Heart left ventricle (tissue), 16 donors: ENCODE data around the gene DMRTC2. TPM values are rescaled to one million over a fixed set of nuclear protein-coding genes. Genes with fewer than 3 reads are reported as not detected.

Experiments used
- ATAC-seq, 4 donors: fragments of 200-7000 bp; cut with Tn5 transposase; one replicate each; pipeline ENCODE4 v1.9.1; 2020 to 2022; ENCODE audit warnings: moderate library complexity in 4 of 4, mild to moderate bottlenecking in 3 of 4, moderate number of reproducible peaks in 1 of 4
- DNase-seq, 5 donors: peaks; one replicate each; pipeline ENCODE4 v3.0.0-alpha.2; 2020
- H3K27ac ChIP-seq, 12 donors: fragments of 200-600 bp; sonication (generic) in 4 of 12; one replicate each; pipeline versions ENCODE4 v1.5.0 to v1.8.0; 2016 to 2022; ENCODE audit warnings: mild to moderate bottlenecking in 2 of 12
- H3K27me3 ChIP-seq, 9 donors: fragments of 200-600 bp; sonication (generic) in 2 of 9; one replicate each; pipeline versions ENCODE4 v1.5.1 to v1.8.0; 2016 to 2022; ENCODE audit warnings: mild to moderate bottlenecking in 3 of 9
- H3K36me3 ChIP-seq, 9 donors: fragments of 200-600 bp; sonication (generic) in 2 of 9; one replicate each; pipeline versions ENCODE4 v1.5.0 to v1.8.0; 2018 to 2022; ENCODE audit warnings: mild to moderate bottlenecking in 2 of 9
- H3K4me1 ChIP-seq, 12 donors: fragments of 200-600 bp; sonication (generic) in 4 of 12; one replicate each; pipeline versions ENCODE4 v1.5.0 to v1.8.0; 2016 to 2022; ENCODE audit warnings: mild to moderate bottlenecking in 3 of 12
- H3K4me3 ChIP-seq, 12 donors: fragments of 200-600 bp; sonication (generic) in 4 of 12; one replicate each; pipeline versions ENCODE4 v1.5.0 to v1.8.0; 2017 to 2022; ENCODE audit warnings: mild to moderate bottlenecking in 9 of 12, moderate library complexity in 4 of 12
- H3K9me3 ChIP-seq, 12 donors: fragments of 200-600 bp; sonication (generic) in 4 of 12; one replicate each; pipeline versions ENCODE4 v1.5.0 to v1.8.0; 2016 to 2022; ENCODE audit warnings: mild to moderate bottlenecking in 1 of 12
- POLR2A ChIP-seq, 2 donors: fragments of 450-650 bp; IDR thresholded peaks; one replicate each; pipeline ENCODE4 v1.6.1; 2017; ENCODE audit warnings: antibody characterized with exemption in 2 of 2, mild to moderate bottlenecking in 2 of 2, moderate library complexity in 2 of 2
- WGBS, 4 donors: extraction: QIAGEN DNeasy Blood & Tissue Kit in 2 of 4; methylation state at CpG; one replicate each; pipeline versions ENCODE4 v1.1.5 to v1.1.7; 2013 to 2018; 5-methylcytosine and 5-hydroxymethylcytosine counted together
- intact Hi-C, 10 donors: fragments of 100-400 bp; cut with DNase I; formaldehyde crosslinking; loops; one replicate each; pipeline versions ENCODE4 v1.11.1 to v1.14.2; 2022
- polyA plus RNA-seq, 2 donors: library from polyadenylated mRNA; stranded (reverse); fragments of 200-250 nt; gene quantifications; one replicate each; pipeline ENCODE4 v1.2.3, GENCODE V29; 2013
- total RNA-seq, 9 donors: library from RNA; depleted of rRNA in 2 of 9; stranded (reverse); fragments of >200 nt in 2 of 9; fragmentation: NEBNext Ultra II Directional in 3 of 9; extraction: Animal tissue kit (Norgen Biotek cat#: 25700) in 3 of 9; gene quantifications; one replicate each; pipeline versions ENCODE4 v1.1.0 to v1.2.4, GENCODE V29; 2016 to 2023
- TF ChIP-seq, protein P1 (sequence below), 12 donors: fragments of 200-600 bp; sonication (generic) in 4 of 12; IDR thresholded peaks; one replicate each; pipeline versions ENCODE4 v1.5.0 to v1.8.0; 2018 to 2022; ENCODE audit warnings: antibody characterized with exemption in 12 of 12, mild to moderate bottlenecking in 5 of 12
- donor health status: ischemic (EF 13 %, LVEDD 7.1; RV severe dilation, severe dysfunction).
- donor health status: healthy with polysubstance abuse.
- donor health status: DM: no; HTN: yes; CAD: no.
- donor health status: DM: no; HTN: no; CAD: no.
- donor health status: ischemic (EF 25% LVEDD 6.9; RV normal size, moderate dysfunction).
- donor health status: ischemic (EF 25% LVEDD 5.7; RV mildly dilated, moderate dysfunction).
- donor health status: healthy.
- donor health status: DM: yes; HTN: yes; CAD: no.
- donor health status: ischemic (EF 35%, LVEDD 5.7; RV mildly dilated, moderate dysfunction).
- donor health status: nonischemic (EF 11% LVEDD 7.7; RV severe dilation, severe dysfunction).
- donor health status: DM: yes; HTN: yes; CAD: no.
- donor health status: PGD.
- donor health status: ischemic (EF 29% LVEDD 5.4; RV normal size, mild dysfunction).
- donor health status: nonischemic (EF 23%, LVEDD 6.1; RV moderate dilation, normal function).

The DMRTC2 gene
- total and polyA plus RNA-seq, 11 donors: not detected

DNA sequence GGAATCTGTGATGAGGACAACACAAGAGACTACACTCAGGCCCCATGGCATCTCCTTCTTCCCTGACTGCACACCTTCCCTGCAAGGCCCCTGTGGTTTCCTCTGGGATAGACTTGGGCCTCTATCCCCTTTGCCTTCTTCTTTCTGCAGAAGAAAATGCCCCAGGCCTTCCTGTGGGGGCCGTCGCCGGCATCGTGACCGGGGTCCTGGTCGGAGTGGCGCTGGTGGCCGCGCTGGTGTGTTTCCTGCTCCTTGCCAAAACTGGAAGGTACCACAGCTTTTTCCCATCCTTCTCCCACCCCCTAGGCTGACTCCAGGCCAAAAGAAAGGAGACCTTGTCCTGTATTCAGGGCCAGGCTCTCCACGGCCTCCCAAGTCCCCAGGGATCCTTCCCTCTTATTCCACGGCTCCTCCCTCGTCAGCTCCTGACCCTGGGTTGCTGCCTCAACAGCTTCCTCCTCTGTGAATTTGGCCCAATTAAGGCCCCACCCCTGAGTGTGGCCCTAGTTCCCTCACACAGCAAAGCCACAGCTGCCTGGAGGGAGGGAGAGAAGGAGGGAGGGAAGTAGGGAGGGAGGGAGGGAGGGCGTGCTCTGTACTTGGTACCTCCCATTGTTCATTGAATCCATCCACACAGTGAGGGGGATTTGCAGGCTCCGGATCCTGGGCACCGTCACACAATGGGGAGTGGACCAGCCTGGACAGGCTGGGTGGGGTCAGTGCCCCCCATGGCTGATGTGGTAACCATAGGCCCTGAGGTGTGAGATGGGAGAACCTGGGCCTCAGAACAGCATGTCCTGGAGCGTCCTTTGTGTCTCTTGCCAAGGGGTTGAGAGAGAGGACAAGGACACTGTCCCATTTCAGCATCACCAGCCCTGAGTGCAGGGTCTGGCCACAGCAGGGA is 35.9 kb upstream of the DMRTC2 start:
- WGBS, 4 donors: 64 to 74% (median 68%) methylated on average over 15 to 16 of the region's 16 CpGs
- TF ChIP-seq POLR2A (IDR thresholded peaks at IDR 0.05): no peak
- TF ChIP-seq, protein P1, sequence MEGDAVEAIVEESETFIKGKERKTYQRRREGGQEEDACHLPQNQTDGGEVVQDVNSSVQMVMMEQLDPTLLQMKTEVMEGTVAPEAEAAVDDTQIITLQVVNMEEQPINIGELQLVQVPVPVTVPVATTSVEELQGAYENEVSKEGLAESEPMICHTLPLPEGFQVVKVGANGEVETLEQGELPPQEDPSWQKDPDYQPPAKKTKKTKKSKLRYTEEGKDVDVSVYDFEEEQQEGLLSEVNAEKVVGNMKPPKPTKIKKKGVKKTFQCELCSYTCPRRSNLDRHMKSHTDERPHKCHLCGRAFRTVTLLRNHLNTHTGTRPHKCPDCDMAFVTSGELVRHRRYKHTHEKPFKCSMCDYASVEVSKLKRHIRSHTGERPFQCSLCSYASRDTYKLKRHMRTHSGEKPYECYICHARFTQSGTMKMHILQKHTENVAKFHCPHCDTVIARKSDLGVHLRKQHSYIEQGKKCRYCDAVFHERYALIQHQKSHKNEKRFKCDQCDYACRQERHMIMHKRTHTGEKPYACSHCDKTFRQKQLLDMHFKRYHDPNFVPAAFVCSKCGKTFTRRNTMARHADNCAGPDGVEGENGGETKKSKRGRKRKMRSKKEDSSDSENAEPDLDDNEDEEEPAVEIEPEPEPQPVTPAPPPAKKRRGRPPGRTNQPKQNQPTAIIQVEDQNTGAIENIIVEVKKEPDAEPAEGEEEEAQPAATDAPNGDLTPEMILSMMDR (IDR thresholded peaks at IDR 0.05): no peak
- H3K27me3 ChIP-seq: peaks cover 0 to 26% (median 0%) of the 10 kb centered on the region in 9 donors
- peak overlapping the region in 1 of 12 donors; percentile 84 for H3K27ac ChIP-seq
- no peak overlapping the region for H3K4me3 ChIP-seq
- H3K9me3 ChIP-seq: no peaks in the 10 kb centered on the region
- intact Hi-C loops: no loop called here
- peaks cover 0 to 41% (median 0%) of the 10 kb centered on the region in 12 donors for H3K4me1 ChIP-seq
- no peaks in the 10 kb centered on the region for H3K36me3 ChIP-seq
- DNase-seq (peak; percentile 30 to 70 (median 66)), ATAC-seq (peak in 3 of 4 donors; percentile 34 to 73 (median 64))

DNA sequence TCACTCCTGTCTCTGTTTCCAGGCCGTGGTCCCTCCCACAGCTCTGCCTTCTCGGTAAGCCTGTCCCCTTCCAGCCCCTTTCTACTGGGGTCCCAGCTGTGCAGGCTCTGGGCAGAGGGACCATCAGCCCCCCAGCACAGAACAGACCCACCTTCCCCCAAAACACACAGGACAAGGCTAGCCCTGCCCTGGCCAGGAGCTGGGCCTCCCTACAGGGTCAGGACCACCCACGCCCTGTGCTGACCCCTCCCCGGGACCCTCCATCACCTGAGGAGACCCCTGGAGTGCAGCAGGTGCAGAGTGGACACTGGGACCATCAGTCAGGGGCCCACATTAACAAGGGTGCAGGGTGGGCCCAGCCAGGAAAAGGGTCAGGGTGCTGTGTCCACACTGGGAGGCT is 34.5 kb upstream of the DMRTC2 start:
- WGBS, 4 donors: 27 to 57% (median 53%) methylated on average over 3 to 4 of the region's 4 CpGs

DNA sequence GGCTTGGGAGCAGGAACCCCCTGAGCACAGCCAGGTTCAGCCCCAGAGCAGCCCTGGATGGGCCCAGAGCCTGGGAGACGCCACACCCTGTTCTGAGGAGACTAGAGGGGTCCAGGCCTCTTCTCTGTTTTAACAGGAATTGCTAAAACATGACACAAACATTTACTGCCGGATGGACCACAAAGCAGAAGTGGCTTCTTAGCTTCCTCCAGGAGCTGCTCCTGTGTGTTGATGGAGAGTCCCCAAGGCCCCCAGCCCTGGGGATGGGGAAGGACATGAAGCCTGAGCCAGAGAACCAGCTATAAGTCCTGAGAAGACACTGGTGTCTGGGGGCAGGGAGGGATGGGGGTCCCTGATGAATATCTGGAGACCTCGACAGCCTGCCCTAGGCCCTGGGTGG is 33.8 kb upstream of the DMRTC2 start:
- H3K9me3 ChIP-seq: no peaks in the 10 kb centered on the region
- H3K36me3 ChIP-seq: no peaks in the 10 kb centered on the region
- H3K27me3 ChIP-seq: peaks cover 0 to 26% (median 0%) of the 10 kb centered on the region in 9 donors
- H3K4me1 ChIP-seq: peaks cover 0 to 36% (median 0%) of the 10 kb centered on the region in 12 donors
- intact Hi-C loops: no loop called here
- no peak overlapping the region for H3K4me3 ChIP-seq
- DNase-seq (peak; percentile 39 to 71 (median 45)), ATAC-seq (peak; percentile 14 to 78 (median 59))
- TF ChIP-seq, protein P1 (IDR thresholded peaks at IDR 0.05): no peak
- no peak for TF ChIP-seq POLR2A (IDR thresholded peaks at IDR 0.05)
- peak overlapping the region in 3 of 12 donors; percentile 34 to 84 (median 41) for H3K27ac ChIP-seq
- 53 to 70% (median 56%) methylated on average over 2 to 3 of the region's 3 CpGs for WGBS, 4 donors

More for the DNA sequence above, 34.5 kb upstream of the DMRTC2 start:
- no peak overlapping the region for H3K4me3 ChIP-seq
- no peaks in the 10 kb centered on the region for H3K9me3 ChIP-seq
- peak overlapping the region in 2 of 12 donors; percentile 41 to 84 for H3K27ac ChIP-seq
- ATAC-seq (no peak), DNase-seq (no peak)
- TF ChIP-seq, protein P1 (IDR thresholded peaks at IDR 0.05): no peak
- no peak for TF ChIP-seq POLR2A (IDR thresholded peaks at IDR 0.05)
- intact Hi-C loops: no loop called here
- peaks cover 0 to 26% (median 0%) of the 10 kb centered on the region in 9 donors for H3K27me3 ChIP-seq
- peaks cover 0 to 36% (median 0%) of the 10 kb centered on the region in 12 donors for H3K4me1 ChIP-seq
- H3K36me3 ChIP-seq: no peaks in the 10 kb centered on the region

DNA sequence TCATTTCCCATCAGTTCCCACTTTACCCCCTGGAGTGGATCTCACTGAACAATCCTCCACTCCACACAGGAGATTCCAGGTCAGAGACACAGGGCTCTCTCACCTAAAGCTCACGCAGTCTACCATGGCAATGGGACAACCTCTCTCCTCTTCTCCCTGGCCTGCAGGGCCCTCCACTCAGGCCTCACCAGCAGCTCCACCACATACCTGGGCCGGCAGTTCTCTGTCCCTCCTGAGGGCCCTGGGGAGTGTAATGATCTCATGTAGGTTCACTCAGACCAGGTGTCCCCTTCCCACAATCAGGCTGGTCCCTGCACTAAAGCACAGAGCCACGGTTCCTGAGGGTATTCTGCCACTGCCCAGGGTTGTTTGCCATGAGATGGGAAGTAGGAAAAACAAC is 32.9 kb upstream of the DMRTC2 start:
- intact Hi-C loops: no loop called here
- Histone ChIP-seq H3K4me1 (peaks cover 0 to 36% (median 0%) of the 10 kb centered on the region in 12 donors), H3K9me3 (no peaks in the 10 kb centered on the region), H3K36me3 (no peaks in the 10 kb centered on the region), H3K27ac (no peak overlapping the region), H3K27me3 (peaks cover 0 to 26% (median 0%) of the 10 kb centered on the region in 9 donors), H3K4me3 (no peak overlapping the region)
- no peak for DNase-seq
- no peak for TF ChIP-seq POLR2A (IDR thresholded peaks at IDR 0.05)
- TF ChIP-seq, protein P1 (IDR thresholded peaks at IDR 0.05): no peak
- no peak for ATAC-seq
- WGBS, 4 donors: 45 to 71% (median 62%) methylated on average over 3 of the region's 3 CpGs
